Neural cell (in vitro differentiated cells): Measurements from ENCODE around the gene IMPG1. TPM values are rescaled to one million over a fixed set of nuclear protein-coding genes. Genes with fewer than 3 reads are reported as not detected.

Source experiments
- H2AFZ ChIP-seq: fragments of 200-600, 300-800 bp; sonication (generic), shearing (Covaris generic); 2 replicates; pipeline ENCODE4 v1.6.0; 2014; ENCODE audit warnings: low read depth, mild to moderate bottlenecking, antibody characterized with exemption, low read length, moderate library complexity
- H3F3A ChIP-seq: fragments of 200-600 bp; shearing (Covaris generic); 2 replicates; pipeline ENCODE4 v1.6.1; 2016; ENCODE audit warnings: mild to moderate bottlenecking, moderate library complexity, mixed read lengths, antibody characterized with exemption, low read length; ENCODE audit not compliant: insufficient read depth, poor library complexity, severe bottlenecking
- H3K27ac ChIP-seq: fragments of 200-600, 300-800 bp; sonication (generic), shearing (Covaris generic); 2 replicates; pipeline ENCODE4 v1.5.1; 2014; ENCODE audit warnings: mild to moderate bottlenecking, low read length, moderate library complexity
- H3K27me3 ChIP-seq: fragments of 300-800, 200-600 bp; sonication (generic), shearing (Covaris generic); 2 replicates; pipeline ENCODE4 v1.6.0; 2014; ENCODE audit warnings: mild to moderate bottlenecking, low read depth, low read length, moderate library complexity; ENCODE audit not compliant: insufficient read depth
- H3K36me3 ChIP-seq: fragments of 300-800, 200-600 bp; sonication (generic), shearing (Covaris generic); 2 replicates; pipeline ENCODE4 v1.5.1; 2014; ENCODE audit warnings: mild to moderate bottlenecking, antibody characterized with exemption, low read length, moderate library complexity; ENCODE audit not compliant: insufficient read depth
- H3K4me2 ChIP-seq: fragments of 300-800, 200-600 bp; sonication (generic), shearing (Covaris generic); 2 replicates; pipeline ENCODE4 v1.6.0; 2014; ENCODE audit warnings: mild to moderate bottlenecking, low read length
- H3K4me3 ChIP-seq: fragments of 300-800, 200-600 bp; sonication (generic), shearing (Covaris generic); 2 replicates; pipeline ENCODE4 v1.5.1; 2014; ENCODE audit warnings: mild to moderate bottlenecking, low read length, moderate library complexity
- H3K79me2 ChIP-seq: fragments of 200-600 bp; shearing (Covaris generic); replicated peaks from 2 replicates; pipeline ENCODE4 v1.6.0; 2014; ENCODE audit warnings: mild to moderate bottlenecking, low read length, moderate library complexity; ENCODE audit not compliant: insufficient read depth
- H3K9ac ChIP-seq: fragments of 300-800, 200-600 bp; sonication (generic), shearing (Covaris generic); 2 replicates; pipeline ENCODE4 v1.6.1; 2016; ENCODE audit warnings: mild to moderate bottlenecking, low read length, mixed read lengths
- H3K9me2 ChIP-seq: fragments of 200-600 bp; shearing (Covaris generic); 2 replicates; pipeline ENCODE4 v1.6.1; 2016; ENCODE audit warnings: mild to moderate bottlenecking, low read length, mixed read lengths; ENCODE audit not compliant: insufficient read depth
- H3K9me3 ChIP-seq: fragments of 200-600, 300-800 bp; sonication (generic), shearing (Covaris generic); 2 replicates; pipeline ENCODE4 v1.6.1; 2016; ENCODE audit warnings: mild to moderate bottlenecking, mixed run types, low read length, moderate library complexity, mixed read lengths
- H4K20me1 ChIP-seq: fragments of 200-600 bp; shearing (Covaris generic); 2 replicates; pipeline ENCODE4 v1.6.1; 2016; ENCODE audit warnings: mild to moderate bottlenecking, mixed run types; ENCODE audit not compliant: insufficient read depth
- EP300 ChIP-seq: fragments of 450-650 bp; conservative IDR thresholded peaks from 2 replicates; pipeline ENCODE4 v1.6.1; 2014; ENCODE audit warnings: antibody characterized with exemption, mild to moderate bottlenecking, moderate library complexity; ENCODE audit not compliant: poor library complexity, severe bottlenecking
- EZH2 ChIP-seq: fragments of 200-600, 300-800 bp; shearing (Covaris generic), sonication (generic); IDR thresholded peaks from 2 replicates; pipeline ENCODE4 v1.6.1; 2014; ENCODE audit warnings: antibody characterized with exemption, low read length, borderline replicate concordance, mild to moderate bottlenecking; ENCODE audit not compliant: insufficient read depth, poor library complexity, severe bottlenecking
- MXI1 ChIP-seq: fragments of 450-650 bp; conservative IDR thresholded peaks from 2 replicates; pipeline ENCODE4 v1.6.1; 2014; ENCODE audit warnings: antibody characterized with exemption, mild to moderate bottlenecking; ENCODE audit not compliant: poor library complexity, severe bottlenecking
- POLR2AphosphoS5 ChIP-seq: IDR thresholded peaks from 2 replicates; pipeline ENCODE4 v1.6.1; 2012
- RAD21 ChIP-seq: fragments of 450-650 bp; conservative IDR thresholded peaks from 2 replicates; pipeline ENCODE4 v1.6.1; 2014; ENCODE audit warnings: antibody characterized with exemption, mild to moderate bottlenecking, moderate library complexity
- SMC3 ChIP-seq: fragments of 450-650 bp; conservative IDR thresholded peaks from 2 replicates; pipeline ENCODE4 v1.6.1; 2014; ENCODE audit warnings: antibody characterized with exemption, mild to moderate bottlenecking, moderate library complexity; ENCODE audit not compliant: poor library complexity
- TAF1 ChIP-seq: IDR thresholded peaks from 2 replicates; pipeline ENCODE4 v1.6.1; 2012; ENCODE audit warnings: low read depth
- polyA plus RNA-seq: library from polyadenylated mRNA; depleted of rRNA; stranded (reverse); fragments of >200 nt; gene quantifications from 2 replicates; pipeline ENCODE4 v1.2.3, GENCODE V29; 2014
- TF ChIP-seq, protein P1 (sequence below): fragments of 450-650 bp; IDR thresholded peaks from 2 replicates; pipeline ENCODE4 v1.5.1; 2014; ENCODE audit warnings: antibody characterized with exemption, mild to moderate bottlenecking, moderate library complexity; ENCODE audit not compliant: poor library complexity, severe bottlenecking
- TF ChIP-seq, protein P2 (sequence below): IDR thresholded peaks from 2 replicates; pipeline ENCODE4 v1.6.1; 2012; ENCODE audit warnings: borderline replicate concordance

The IMPG1 gene
- polyA plus RNA-seq, 1 donor from 2014 or later: not detected

DNA sequence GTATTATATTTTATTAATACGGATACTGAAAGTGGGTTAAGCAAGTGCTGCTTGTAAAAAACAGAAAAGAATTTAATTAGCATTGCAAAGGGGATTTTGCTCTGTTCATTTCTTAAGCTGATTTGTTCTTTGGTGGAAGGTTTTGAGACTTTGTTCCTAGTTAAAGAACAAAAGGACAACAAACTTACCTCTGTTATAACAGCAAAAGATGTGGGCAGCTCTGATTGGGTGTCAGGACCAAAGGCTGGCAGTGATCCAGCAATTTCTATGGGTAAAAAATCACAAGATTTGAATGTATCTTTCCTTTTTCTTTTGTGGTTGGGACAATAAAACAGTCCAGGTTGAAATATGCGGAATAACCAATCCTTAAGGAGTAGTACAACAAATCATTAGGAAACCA lies 68.8 kb downstream of the IMPG1 start:
- TF ChIP-seq SMC3 (no peak), EZH2 (no peak), RAD21 (no peak), TAF1 (no peak), MXI1 (no peak)
- TF ChIP-seq, protein P1, sequence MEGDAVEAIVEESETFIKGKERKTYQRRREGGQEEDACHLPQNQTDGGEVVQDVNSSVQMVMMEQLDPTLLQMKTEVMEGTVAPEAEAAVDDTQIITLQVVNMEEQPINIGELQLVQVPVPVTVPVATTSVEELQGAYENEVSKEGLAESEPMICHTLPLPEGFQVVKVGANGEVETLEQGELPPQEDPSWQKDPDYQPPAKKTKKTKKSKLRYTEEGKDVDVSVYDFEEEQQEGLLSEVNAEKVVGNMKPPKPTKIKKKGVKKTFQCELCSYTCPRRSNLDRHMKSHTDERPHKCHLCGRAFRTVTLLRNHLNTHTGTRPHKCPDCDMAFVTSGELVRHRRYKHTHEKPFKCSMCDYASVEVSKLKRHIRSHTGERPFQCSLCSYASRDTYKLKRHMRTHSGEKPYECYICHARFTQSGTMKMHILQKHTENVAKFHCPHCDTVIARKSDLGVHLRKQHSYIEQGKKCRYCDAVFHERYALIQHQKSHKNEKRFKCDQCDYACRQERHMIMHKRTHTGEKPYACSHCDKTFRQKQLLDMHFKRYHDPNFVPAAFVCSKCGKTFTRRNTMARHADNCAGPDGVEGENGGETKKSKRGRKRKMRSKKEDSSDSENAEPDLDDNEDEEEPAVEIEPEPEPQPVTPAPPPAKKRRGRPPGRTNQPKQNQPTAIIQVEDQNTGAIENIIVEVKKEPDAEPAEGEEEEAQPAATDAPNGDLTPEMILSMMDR: no peak
- TF ChIP-seq, protein P2, sequence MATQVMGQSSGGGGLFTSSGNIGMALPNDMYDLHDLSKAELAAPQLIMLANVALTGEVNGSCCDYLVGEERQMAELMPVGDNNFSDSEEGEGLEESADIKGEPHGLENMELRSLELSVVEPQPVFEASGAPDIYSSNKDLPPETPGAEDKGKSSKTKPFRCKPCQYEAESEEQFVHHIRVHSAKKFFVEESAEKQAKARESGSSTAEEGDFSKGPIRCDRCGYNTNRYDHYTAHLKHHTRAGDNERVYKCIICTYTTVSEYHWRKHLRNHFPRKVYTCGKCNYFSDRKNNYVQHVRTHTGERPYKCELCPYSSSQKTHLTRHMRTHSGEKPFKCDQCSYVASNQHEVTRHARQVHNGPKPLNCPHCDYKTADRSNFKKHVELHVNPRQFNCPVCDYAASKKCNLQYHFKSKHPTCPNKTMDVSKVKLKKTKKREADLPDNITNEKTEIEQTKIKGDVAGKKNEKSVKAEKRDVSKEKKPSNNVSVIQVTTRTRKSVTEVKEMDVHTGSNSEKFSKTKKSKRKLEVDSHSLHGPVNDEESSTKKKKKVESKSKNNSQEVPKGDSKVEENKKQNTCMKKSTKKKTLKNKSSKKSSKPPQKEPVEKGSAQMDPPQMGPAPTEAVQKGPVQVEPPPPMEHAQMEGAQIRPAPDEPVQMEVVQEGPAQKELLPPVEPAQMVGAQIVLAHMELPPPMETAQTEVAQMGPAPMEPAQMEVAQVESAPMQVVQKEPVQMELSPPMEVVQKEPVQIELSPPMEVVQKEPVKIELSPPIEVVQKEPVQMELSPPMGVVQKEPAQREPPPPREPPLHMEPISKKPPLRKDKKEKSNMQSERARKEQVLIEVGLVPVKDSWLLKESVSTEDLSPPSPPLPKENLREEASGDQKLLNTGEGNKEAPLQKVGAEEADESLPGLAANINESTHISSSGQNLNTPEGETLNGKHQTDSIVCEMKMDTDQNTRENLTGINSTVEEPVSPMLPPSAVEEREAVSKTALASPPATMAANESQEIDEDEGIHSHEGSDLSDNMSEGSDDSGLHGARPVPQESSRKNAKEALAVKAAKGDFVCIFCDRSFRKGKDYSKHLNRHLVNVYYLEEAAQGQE: no peak
- H4K20me1 ChIP-seq: no peaks in the 10 kb centered on the region
- no peaks in the 10 kb centered on the region for H3K9me2 ChIP-seq
- H3K27me3 ChIP-seq: no peaks in the 10 kb centered on the region
- H3K27ac ChIP-seq: no peak overlapping the region
- H3F3A ChIP-seq: no peaks in the 10 kb centered on the region
- H3K4me2 ChIP-seq: no peak overlapping the region
- no peaks in the 10 kb centered on the region for H3K36me3 ChIP-seq
- H2AFZ ChIP-seq: no peak overlapping the region
- no peaks in the 10 kb centered on the region for H3K9me3 ChIP-seq
- no peak overlapping the region for H3K9ac ChIP-seq
- no peaks in the 10 kb centered on the region for H3K79me2 ChIP-seq
- H3K4me3 ChIP-seq: no peak overlapping the region

DNA sequence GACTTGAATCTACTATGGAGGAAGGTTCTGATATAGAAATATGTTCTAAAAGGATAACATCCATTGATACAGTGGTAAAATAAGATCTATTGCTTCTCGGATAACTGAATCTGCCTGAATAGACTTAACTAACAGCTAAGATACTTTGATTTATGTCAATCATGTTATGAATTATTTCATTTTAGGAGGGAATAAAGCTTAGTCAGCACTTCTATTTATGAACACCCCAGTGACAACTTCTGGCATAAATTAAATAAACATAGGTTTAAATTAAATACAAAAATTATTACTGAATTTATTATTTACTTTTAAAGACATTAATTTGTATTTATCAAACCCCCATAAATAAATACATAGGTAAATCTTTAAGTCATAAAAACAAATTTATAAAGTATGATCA lies 69.3 kb downstream of the IMPG1 start:
- Histone ChIP-seq H3K27ac (no peak overlapping the region), H3K9ac (no peak overlapping the region), H3K36me3 (no peaks in the 10 kb centered on the region), H3K79me2 (no peaks in the 10 kb centered on the region), H2AFZ (no peak overlapping the region), H3K9me2 (no peaks in the 10 kb centered on the region), H3K9me3 (no peaks in the 10 kb centered on the region), H3K4me2 (no peak overlapping the region), H3K27me3 (no peaks in the 10 kb centered on the region), H3F3A (no peaks in the 10 kb centered on the region), H3K4me3 (no peak overlapping the region), H4K20me1 (no peaks in the 10 kb centered on the region)
- TF ChIP-seq, protein P1: no peak
- no peak for TF ChIP-seq TAF1
- TF ChIP-seq EZH2: no peak
- no peak for TF ChIP-seq POLR2AphosphoS5
- TF ChIP-seq EP300: no peak
- no peak for TF ChIP-seq SMC3
- no peak for TF ChIP-seq MXI1
- no peak for TF ChIP-seq RAD21
- TF ChIP-seq, protein P2: no peak
